ENCODE data around the gene TOP3A.
"Not testable (repeated sequence)": the region's sequence is repeated elsewhere in the genome, so short reads cannot be mapped to it uniquely, and the experiment has no call there.

Gene TOP3A

GRCh38 chr17:18318771-18319450, 4.1 kb upstream of the TOP3A start:
- no peak for TF ChIP-seq CTCF (IDR thresholded peaks at IDR 0.05; ENCODE audit: borderline replicate concordance, insufficient read depth, low read depth, low read length)
- no peak overlapping the region for H3K4me3 ChIP-seq (ENCODE audit: low read depth, low read length)

DNA sequence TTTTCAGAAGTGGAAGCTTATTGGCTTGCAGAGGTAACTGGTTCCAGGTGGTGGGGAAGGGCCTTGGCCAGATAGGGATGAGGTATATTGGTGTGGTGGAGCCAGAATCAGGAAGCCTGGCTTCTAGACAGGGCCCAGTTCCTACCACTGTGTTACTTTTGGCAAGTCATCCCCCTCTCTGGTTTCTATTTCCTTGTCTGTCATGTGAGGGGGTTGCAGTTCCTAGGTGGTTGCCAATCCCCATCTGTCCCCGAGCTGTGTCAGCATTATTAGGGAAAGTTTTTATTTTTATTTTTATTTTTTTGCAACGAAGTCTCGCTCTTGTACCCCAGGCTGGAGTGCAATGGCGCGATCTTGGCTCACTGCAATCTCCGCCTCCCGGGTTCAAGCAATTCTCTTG, 3.3 kb upstream of the TOP3A start:
- H3K4me3 ChIP-seq (ENCODE audit: low read depth, low read length): no peak overlapping the region
- no peak for TF ChIP-seq CTCF (IDR thresholded peaks at IDR 0.05; ENCODE audit: borderline replicate concordance, insufficient read depth, low read depth, low read length)

- peak overlapping the region; percentile 99 for H3K4me3 ChIP-seq (ENCODE audit: low read depth, low read length)
- TF ChIP-seq CTCF (IDR thresholded peaks at IDR 0.05; ENCODE audit: borderline replicate concordance, insufficient read depth, low read depth, low read length): no peak
Observed at GRCh38 chr17:18315961-18316360, 1.2 kb upstream of the TOP3A start.

- no peak for TF ChIP-seq CTCF (IDR thresholded peaks at IDR 0.05; ENCODE audit: borderline replicate concordance, insufficient read depth, low read depth, low read length)
- H3K4me3 ChIP-seq (ENCODE audit: low read depth, low read length): peak overlapping the region; percentile 99
Observed at GRCh38 chr17:18315562-18315922, 748 bp upstream of the TOP3A start.

DNA sequence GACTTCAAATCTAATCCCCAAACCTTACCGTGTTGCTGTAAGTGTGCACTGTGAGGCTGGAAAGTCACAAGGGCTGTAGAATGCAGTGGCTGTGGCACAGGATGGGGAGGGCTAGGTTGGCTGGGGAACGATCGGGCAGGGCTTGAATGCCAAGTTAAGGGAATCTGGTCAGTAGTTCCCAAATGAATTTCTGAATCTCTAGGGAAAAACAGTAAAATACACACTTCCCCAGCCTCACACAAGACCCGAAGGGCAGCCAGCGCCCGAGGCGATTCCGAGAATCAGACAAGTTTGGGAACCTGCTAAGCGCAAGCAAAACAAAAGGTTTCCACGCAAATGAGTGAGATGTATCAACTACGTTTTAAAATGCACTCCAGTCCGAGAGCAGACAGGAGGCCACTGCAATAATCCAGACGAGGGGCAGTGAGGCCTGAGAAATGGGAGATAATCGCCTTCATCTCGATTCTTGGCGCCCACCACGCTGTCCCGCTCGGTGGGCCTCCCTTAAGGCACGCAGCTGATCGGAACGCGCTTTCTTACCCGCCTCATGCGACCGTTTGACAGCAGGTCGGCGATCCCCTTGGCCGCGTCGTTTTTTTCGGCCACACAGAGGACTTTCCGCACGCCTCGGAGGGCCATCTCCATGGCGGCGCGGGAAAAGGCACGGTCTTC, 599 bp downstream of the TOP3A start:
- H3K4me3 ChIP-seq (ENCODE audit: low read depth, low read length): peak overlapping the region; percentile 99
- TF ChIP-seq CTCF (IDR thresholded peaks at IDR 0.05; ENCODE audit: borderline replicate concordance, insufficient read depth, low read depth, low read length): no peak

DNA sequence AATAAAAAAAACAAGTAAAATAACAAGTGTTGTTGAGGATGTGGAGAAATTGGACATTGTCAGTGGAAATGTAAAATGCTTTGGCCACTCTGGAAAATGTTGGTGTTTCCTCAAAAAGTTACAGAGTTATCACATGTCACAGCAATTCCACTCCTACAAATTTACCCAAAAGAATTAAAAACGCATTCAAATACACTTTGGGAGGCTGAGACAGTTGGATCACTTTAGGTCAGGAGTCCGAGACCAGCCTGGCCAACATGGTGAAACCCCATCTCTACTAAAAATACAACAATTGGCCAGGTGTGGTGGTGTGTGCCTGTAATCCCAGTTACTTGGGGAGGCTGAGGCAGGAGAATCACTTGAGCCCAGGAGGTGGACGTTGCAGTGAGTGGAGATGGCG, 5.6 kb downstream of the TOP3A start:
- H3K4me3 ChIP-seq (ENCODE audit: low read depth, low read length): no peak overlapping the region
- no peak for TF ChIP-seq CTCF (IDR thresholded peaks at IDR 0.05; ENCODE audit: borderline replicate concordance, insufficient read depth, low read depth, low read length)

- H3K4me3 ChIP-seq (ENCODE audit: low read depth, low read length): not testable (repeated sequence)
Observed at GRCh38 chr17:18303206-18303605, 11.6 kb downstream of the TOP3A start.

Data from GM12875 (cell line).